Activated CD4-positive, alpha-beta T cell treated with anti-CD3 and anti-CD28 coated beads, Interleukin-2, amount 50 U/mL, for 24 hours (primary cell): ENCODE data around the gene ZNF584.
"Not testable (repeated sequence)": the region's sequence is repeated elsewhere in the genome, so short reads cannot be mapped to it uniquely, and the experiment has no call there.

ENCODE experiments used
- DNase-seq, 2 donors: peaks; one replicate each; pipeline ENCODE4 v3.0.0-alpha.2; 2020; ENCODE audit warnings: low read depth in 1 of 2, low spot score in 1 of 2

ZNF584 gene

GRCh38 chr19:58408152-58409009, at the start of gene ZNF584:
ZNF584 (plus strand) TSS chr19:58408649; CDS start chr19:58409148, 499 bp downstream.
- DNase-seq, result peak; percentile 90 to 93

- DNase-seq, result peak; percentile 31 to 32
These were observed 46.6 kb upstream of the ZNF584 start for GRCh38 chr19:58361900-58362271.

GRCh38 chr19:58362272-58362994, 46.0 kb upstream of the ZNF584 start, which contains the start of gene ZNF497:
ZNF497 (minus strand) TSS chr19:58362751; CDS start chr19:58357635, 5,116 bp downstream.
- peak; percentile 90 to 94 for DNase-seq

- DNase-seq, result no peak
These were observed 44.3 kb upstream of the ZNF584 start for GRCh38 chr19:58364146-58364545.

GRCh38 chr19:58366585-58367430, 41.6 kb upstream of the ZNF584 start:
- DNase-seq, result no peak

- no peak for DNase-seq
These were observed 40.6 kb upstream of the ZNF584 start for GRCh38 chr19:58367698-58368454.

GRCh38 chr19:58368561-58369360, 39.7 kb upstream of the ZNF584 start:
- no peak for DNase-seq

- DNase-seq, result no peak
These were observed 35.9 kb upstream of the ZNF584 start for GRCh38 chr19:58372311-58373133.

GRCh38 chr19:58374200-58374599, 34.2 kb upstream of the ZNF584 start:
- no peak for DNase-seq

- DNase-seq, result not testable (repeated sequence)
These were observed 31.7 kb upstream of the ZNF584 start for GRCh38 chr19:58376724-58377123.

GRCh38 chr19:58379246-58379645, 29.2 kb upstream of the ZNF584 start:
- DNase-seq, result no peak

GRCh38 chr19:58380037-58380661, 28.3 kb upstream of the ZNF584 start:
- no peak for DNase-seq

- peak; percentile 90 to 99 for DNase-seq
These were observed 27.6 kb upstream of the ZNF584 start, which contains the start of gene ZNF837 for GRCh38 chr19:58380662-58381459. ZNF837 (minus strand) TSS chr19:58381030; CDS start chr19:58369332, 11,698 bp downstream.

GRCh38 chr19:58381460-58382212, 26.8 kb upstream of the ZNF584 start:
- no peak for DNase-seq

- no peak for DNase-seq
These were observed 25.3 kb upstream of the ZNF584 start for GRCh38 chr19:58382997-58383603.

- DNase-seq, result no peak
These were observed 23.0 kb upstream of the ZNF584 start for GRCh38 chr19:58385313-58385890.
